Measurements from ENCODE around the gene GPR87.

DNA sequence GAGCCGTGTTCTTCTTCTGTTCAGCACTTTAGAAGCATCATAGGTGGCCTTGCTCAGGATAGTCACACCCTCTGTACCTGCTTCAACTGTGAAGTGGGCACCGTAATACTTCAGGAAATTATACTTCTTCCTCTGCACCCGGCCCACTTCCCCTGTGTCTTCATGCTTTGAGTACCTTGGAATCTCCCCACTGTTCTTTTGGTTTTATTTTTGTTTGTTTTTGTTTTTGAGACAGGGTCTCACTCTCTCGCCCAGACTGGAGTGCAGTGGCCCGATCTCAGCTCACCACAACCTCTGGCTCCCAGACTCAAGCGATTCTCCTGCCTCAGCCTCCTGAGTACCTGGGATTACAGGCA lies 40.0 kb downstream of the GPR87 start:
- TF ChIP-seq, protein P1, sequence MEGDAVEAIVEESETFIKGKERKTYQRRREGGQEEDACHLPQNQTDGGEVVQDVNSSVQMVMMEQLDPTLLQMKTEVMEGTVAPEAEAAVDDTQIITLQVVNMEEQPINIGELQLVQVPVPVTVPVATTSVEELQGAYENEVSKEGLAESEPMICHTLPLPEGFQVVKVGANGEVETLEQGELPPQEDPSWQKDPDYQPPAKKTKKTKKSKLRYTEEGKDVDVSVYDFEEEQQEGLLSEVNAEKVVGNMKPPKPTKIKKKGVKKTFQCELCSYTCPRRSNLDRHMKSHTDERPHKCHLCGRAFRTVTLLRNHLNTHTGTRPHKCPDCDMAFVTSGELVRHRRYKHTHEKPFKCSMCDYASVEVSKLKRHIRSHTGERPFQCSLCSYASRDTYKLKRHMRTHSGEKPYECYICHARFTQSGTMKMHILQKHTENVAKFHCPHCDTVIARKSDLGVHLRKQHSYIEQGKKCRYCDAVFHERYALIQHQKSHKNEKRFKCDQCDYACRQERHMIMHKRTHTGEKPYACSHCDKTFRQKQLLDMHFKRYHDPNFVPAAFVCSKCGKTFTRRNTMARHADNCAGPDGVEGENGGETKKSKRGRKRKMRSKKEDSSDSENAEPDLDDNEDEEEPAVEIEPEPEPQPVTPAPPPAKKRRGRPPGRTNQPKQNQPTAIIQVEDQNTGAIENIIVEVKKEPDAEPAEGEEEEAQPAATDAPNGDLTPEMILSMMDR (IDR thresholded peaks at IDR 0.05), result no peak
- TF ChIP-seq ZFX (IDR thresholded peaks at IDR 0.05; ENCODE audit: borderline replicate concordance), result no peak
